ENCODE measurements around the gene KLRC2. TPM values are rescaled to one million over a fixed set of nuclear protein-coding genes. Genes with fewer than 3 reads are reported as not detected.
"Not testable (repeated sequence)": the region's sequence is repeated elsewhere in the genome, so short reads cannot be mapped to it uniquely, and the experiment has no call there.

The KLRC2 gene
- total and polyA plus RNA-seq, 12 donors, result 0.69 to 3.8 TPM; not detected in 10

- H3K27ac ChIP-seq, result no peak within 1 kb of the TSS
- H3K4me3 ChIP-seq, result no peak within 1 kb of the TSS
- no peaks in the 10 kb centered on the region for H3K4me1 ChIP-seq (replicated peaks in 1 of 2)
- H3K36me3 ChIP-seq (replicated peaks in 1 of 2), result no peaks in the 10 kb centered on the region
- H3K27me3 ChIP-seq, result no peaks in the 10 kb centered on the region
- DNase-seq, result no peak
- WGBS, 4 donors, result 77 to 87% (median 85%) methylated on average over 1 of the region's 1 CpG
- no peak for TF ChIP-seq POLR2A (IDR thresholded peaks at IDR 0.05)
- TF ChIP-seq CTCF (IDR thresholded peaks at IDR 0.05), result no peak
- intact Hi-C loops (cut with DNase I), result no loop called here
- H3K9me3 ChIP-seq (replicated peaks in 1 of 3), result no peaks in the 10 kb centered on the region
Observed at GRCh38 chr12:10389904-10390303, 45.9 kb downstream of the KLRC2 start, which contains the start of gene KLRK1. KLRK1 (minus strand) TSS chr12:10390041; CDS start chr12:10388810, 1,231 bp downstream.

- WGBS, 4 donors, result 79 to 84% (median 80%) methylated on average over 9 of the region's 9 CpGs
- H3K4me3 ChIP-seq, result no peak overlapping the region
Observed at GRCh38 chr12:10388624-10389413, 47.0 kb downstream of the KLRC2 start.

GRCh38 chr12:10387498-10387897 lies 48.3 kb downstream of the KLRC2 start:
- DNase-seq; H3K4me3 ChIP-seq; H3K4me1 ChIP-seq (replicated peaks in 1 of 2); H3K27ac ChIP-seq; H3K27me3 ChIP-seq; intact Hi-C loops (cut with DNase I); H3K36me3 ChIP-seq (replicated peaks in 1 of 2); H3K9me3 ChIP-seq (replicated peaks in 1 of 3): not testable (repeated sequence)
- 90 to 97% (median 93%) methylated on average over 6 of the region's 6 CpGs for WGBS, 4 donors

More at GRCh38 chr12:10388624-10389413, 47.0 kb downstream of the KLRC2 start:
- intact Hi-C loops (cut with DNase I), result no loop called here
- H3K36me3 ChIP-seq (replicated peaks in 1 of 2), result no peaks in the 10 kb centered on the region
- no peak for DNase-seq
- H3K27ac ChIP-seq, result no peak overlapping the region
- TF ChIP-seq POLR2A (IDR thresholded peaks at IDR 0.05) (no peak), CTCF (IDR thresholded peaks at IDR 0.05) (no peak)
- H3K9me3 ChIP-seq (replicated peaks in 1 of 3), result no peaks in the 10 kb centered on the region
- H3K4me1 ChIP-seq (replicated peaks in 1 of 2), result no peaks in the 10 kb centered on the region
- H3K27me3 ChIP-seq, result no peaks in the 10 kb centered on the region

- H3K4me1 ChIP-seq (replicated peaks in 1 of 2), result no peaks in the 10 kb centered on the region
- H3K4me3 ChIP-seq, result no peak overlapping the region
- WGBS, 4 donors, result 51 to 91% (median 64%) methylated on average over 1 of the region's 1 CpG
- H3K27me3 ChIP-seq, result no peaks in the 10 kb centered on the region
- no peak for TF ChIP-seq CTCF (IDR thresholded peaks at IDR 0.05)
- TF ChIP-seq POLR2A (IDR thresholded peaks at IDR 0.05), result no peak
- H3K36me3 ChIP-seq (replicated peaks in 1 of 2), result no peaks in the 10 kb centered on the region
- intact Hi-C loops (cut with DNase I), result no loop called here
- H3K27ac ChIP-seq, result no peak overlapping the region
- H3K9me3 ChIP-seq (replicated peaks in 1 of 3), result no peaks in the 10 kb centered on the region
- DNase-seq, result no peak
Observed at GRCh38 chr12:10386857-10387256, 49.0 kb downstream of the KLRC2 start.

GRCh38 chr12:10385166-10385613 lies 50.6 kb downstream of the KLRC2 start:
- DNase-seq, result no peak
- WGBS, 4 donors, result 71 to 85% (median 82%) methylated on average over 2 of the region's 2 CpGs
- Histone ChIP-seq H3K4me3 (no peak overlapping the region), H3K9me3 (replicated peaks in 1 of 3) (no peaks in the 10 kb centered on the region), H3K4me1 (replicated peaks in 1 of 2) (no peaks in the 10 kb centered on the region), H3K27me3 (no peaks in the 10 kb centered on the region), H3K36me3 (replicated peaks in 1 of 2) (no peaks in the 10 kb centered on the region), H3K27ac (no peak overlapping the region)
- intact Hi-C loops (cut with DNase I), result no loop called here
- TF ChIP-seq CTCF (IDR thresholded peaks at IDR 0.05) (no peak), POLR2A (IDR thresholded peaks at IDR 0.05) (no peak)
